HG03060 (cell line): ENCODE results near the gene HOXB13.

ENCODE experiments used
- ATAC-seq: cut with Tn5 transposase; IDR thresholded peaks from one replicate; pipeline ENCODE4 v1.9.1; 2021; ENCODE audit warnings: low read depth, moderate number of reproducible peaks; ENCODE audit not compliant: unreplicated experiment

HOXB13 gene

DNA sequence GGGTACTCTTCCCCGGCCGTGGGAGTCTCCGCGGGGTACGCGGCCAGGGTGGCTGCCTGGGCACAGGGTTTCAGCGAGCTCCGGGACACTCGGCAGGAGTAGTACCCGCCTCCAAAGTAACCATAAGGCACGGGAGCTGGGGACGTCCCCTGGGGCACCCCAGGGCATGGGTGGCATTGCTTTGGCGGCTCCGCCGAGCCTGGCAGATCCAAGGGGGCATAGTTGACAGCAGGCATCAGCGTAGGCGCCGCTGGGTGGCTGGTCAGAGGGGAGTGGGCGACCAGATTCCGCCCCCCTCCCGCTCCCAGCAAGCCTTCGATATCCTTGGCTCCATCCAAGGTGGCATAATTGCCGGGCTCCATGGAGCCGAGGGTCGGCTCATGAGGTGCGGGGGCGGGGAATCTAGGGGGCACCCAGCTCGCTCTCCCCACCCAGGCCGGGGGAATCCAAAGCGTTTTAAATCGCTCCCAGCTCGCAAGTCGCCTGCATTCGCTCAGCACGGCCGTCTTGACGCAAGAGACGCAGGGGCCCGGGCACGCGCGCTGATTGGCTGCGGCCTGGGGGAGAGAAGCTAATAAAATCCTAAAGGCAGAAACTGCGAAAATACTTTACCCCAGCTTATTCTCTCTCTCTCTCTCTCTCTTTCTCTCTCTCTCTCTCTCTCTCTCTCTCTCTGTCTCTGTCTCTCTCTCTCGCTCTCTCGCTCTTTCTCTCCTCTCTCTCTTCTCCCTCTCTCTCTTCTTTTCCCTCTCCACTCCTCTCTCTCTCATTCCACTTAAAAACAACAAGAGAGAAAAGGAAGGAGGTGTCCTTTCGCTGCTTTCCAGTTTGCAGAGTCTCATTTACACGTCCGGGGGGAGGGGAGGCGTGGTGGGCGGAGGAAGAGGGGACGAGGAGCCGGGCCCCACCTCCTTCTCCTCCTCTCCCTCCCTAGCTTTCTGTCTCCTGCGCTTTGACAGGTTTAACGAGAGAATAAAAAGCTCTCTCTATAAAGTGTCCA lies at the start of gene HOXB13:
Gene HOXB13, minus strand, starts transcription at position 519 of the 1,000 bp plus-strand sequence. Its CDS starts 157 bp downstream, at position 362.
- ATAC-seq, result no peak

DNA sequence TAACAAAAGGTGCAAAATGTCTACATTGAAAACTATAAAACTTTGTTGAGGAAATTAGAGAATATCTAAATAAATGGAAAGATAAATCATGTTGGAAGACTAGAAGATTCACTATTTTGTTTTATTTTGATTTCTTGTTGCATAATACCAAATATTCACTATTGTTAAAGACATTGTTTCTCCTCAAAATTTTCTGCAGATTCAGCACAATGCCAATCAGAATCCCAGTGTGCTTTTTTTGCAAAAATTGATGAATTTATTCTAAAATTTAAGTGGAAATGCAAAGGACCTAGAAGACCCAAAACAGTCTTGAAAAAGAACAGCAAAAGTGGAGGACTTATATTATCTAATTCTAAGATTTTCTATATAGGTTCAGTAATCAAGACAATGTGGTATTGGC lies 48.1 kb upstream of the HOXB13 start:
- ATAC-seq, result no peak

DNA sequence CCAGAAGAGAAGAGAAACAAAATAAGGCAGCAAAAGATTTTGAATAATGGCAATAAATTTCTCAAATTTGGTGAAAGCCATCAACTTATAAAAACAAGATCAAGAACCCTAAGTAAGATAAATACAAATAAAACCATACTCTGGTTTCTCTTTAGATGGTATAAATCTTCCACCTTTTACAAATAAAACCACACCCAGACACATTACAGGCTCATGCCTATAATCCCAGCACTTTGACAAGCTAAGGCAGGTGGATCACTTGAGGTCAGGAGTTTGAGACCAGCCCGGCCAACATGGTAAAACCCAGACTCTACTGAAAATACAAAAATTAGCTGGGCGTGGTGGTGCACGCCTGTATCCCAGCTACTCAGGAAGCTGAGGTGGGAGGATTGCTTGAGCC lies 44.7 kb upstream of the HOXB13 start:
- ATAC-seq, result no peak

DNA sequence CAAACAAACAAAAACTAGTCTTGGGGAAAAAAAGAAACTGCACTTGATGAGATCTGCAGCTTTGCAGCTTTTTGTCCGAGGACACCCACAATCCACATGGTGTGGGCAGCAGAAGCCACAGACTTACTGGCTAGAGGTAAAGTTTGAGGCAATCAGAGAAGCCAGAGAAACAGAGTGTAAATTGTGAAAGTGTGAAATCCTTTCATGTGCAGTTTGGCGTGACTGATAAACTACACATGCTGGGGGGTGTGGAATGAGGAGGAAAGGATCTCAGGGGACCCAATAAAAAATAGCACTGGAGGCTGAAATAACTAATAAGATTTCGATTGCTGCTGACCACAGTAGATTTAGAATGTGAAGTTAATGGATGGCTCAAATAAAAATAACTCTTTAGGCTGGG lies 42.4 kb upstream of the HOXB13 start:
- ATAC-seq, result no peak

DNA sequence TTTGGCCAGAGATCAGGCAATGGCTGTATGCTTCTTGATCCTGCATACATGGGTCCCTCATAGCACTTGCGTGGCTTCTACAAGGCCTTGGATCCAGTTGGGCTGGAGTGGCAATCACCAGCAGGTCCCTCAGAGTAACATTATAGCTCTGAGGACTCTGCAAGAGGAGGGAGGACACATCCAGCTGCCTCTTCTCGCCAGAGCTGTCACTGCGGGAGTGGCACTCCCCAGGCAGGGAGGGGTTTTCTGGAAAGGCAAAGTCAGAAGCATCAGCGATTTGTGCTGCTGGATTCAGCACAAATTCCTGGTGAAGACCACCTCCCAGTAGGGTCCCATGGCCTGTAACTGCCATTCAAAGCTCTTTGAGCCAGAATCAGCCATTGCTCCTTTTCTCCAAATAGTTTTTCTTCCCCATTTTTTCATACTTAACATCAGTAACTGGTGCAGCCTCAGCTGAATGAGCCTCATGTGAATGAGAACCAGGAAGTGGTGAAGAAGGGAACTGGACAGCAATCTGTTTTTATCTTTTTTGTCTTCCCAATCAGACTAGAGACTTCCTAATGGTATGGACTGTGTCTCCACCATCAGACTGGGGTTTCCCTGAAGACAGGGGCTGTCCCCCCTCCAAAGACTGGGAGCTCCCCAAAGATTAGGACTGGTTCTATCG lies 40.6 kb upstream of the HOXB13 start:
- ATAC-seq, result no peak

DNA sequence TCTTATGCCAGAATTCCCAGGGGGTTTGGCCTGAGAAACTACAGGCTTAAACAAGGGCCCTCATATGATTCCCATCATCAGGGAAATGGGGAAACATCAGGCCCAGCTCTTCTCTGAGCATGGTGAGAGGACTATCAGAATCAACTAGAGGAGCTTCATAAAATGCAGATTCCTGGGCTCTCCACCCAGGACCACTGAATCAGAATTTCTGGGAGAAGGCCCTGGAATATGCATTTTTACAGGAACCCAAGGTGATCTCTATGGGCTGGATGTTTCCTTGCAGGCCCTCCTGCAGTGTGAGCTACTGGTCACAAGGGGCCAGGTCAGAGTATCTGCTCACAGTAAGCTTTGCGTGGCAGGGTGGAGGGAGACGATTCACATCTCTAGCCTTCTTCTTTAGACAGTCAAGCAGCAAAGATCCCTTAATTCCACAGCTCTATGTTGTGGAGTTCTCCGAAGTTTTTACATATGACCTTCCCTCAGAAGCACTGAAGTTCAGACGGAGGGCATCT lies 38.8 kb upstream of the HOXB13 start:
- no peak for ATAC-seq

DNA sequence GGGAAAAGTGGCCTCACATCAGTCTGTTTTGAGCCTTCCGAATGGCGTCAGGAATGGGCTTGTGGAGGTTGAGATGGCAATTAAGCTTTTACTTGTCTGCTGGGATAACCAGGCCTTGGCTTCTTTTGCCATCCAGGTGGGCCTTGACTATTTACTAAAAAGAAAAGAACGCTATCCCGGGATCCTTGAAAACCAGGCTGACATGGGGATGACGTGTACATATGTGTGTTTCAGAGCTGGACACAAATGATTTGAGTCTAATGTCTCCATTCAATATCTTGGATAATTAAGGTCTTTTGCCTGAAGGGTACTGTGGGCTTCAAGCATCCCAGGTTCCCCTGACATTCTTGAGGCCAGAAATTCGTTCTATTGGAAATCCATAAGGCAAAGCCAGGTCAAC lies 32.6 kb upstream of the HOXB13 start:
- no peak for ATAC-seq

DNA sequence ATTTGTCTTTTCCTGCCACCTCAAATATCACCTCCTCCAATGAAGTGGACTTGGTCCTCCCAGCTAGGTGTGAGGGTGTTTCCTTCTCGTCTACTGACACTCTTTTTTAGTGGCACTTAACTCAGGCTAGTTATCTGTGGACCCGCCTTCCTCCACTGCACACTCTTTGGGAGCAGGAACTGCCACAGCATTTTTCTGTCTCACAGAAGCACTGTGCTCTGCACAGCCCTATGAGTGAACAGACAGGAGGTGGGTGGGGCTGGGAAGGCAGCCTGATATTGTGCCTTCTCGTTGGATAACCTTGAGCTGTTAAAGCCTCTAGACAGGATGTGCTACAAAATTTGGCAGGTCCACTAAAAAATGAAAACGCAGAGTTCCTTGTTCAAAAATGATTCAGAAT lies 31.9 kb upstream of the HOXB13 start:
- ATAC-seq, result no peak

DNA sequence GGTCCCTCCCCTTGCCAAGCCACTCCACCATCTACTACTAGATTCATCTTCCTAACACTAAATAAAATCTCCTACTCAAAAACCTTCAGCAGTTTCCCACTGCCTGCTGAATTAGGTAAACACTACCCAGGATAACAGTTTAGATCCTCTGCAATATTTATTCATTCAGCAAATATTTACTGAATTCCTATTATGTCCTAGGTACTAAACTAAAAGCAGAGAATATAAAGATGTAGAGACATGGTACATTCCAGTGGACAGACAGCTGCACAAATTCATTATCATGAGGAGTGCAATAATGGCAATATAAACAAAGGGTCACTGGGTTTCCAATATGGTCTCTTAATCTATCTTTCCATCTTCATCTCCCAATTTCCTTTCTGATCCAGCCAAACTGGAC lies 30.7 kb upstream of the HOXB13 start:
- ATAC-seq, result no peak

DNA sequence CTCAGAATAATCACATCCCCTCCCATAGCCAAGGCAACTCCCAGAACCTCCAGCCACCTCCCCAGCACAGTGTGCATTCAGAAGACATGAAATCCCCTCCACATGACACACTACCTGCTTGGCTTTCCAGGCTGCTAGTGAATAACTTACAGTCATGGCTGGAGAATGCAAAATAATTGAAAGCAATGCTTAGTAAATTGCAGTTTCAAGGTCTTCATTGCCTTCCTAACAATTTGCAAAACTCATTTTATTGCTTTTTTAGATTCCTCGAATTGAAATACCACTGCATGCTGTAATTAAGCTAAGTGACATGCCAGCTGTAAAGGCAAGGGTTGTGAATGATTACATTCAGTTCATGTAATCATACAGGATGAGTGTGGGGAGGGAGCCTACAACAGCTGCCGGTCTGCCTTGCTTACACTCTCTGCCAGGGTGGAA lies 29.0 kb upstream of the HOXB13 start:
- no peak for ATAC-seq

DNA sequence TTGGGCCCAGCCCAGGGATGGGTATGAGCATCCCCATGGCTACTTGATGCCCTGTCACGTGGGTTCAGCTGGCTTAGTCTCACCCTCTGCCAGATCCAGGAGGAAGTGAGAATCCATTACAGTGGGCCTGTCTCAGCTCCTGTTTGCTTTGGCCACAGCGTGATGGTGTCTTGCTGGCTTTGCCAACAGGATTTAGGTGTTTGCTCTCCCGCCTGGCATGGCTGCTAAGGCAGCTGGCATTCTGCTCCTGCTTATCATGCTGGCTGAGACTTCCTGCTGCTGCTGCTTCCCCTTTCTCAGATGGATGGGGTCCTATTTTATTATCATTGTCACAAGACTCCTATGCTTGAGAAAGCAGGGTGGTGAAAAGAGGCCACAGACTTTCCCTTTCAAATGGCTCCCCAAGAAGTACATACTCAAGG lies 28.3 kb upstream of the HOXB13 start:
- no peak for ATAC-seq

DNA sequence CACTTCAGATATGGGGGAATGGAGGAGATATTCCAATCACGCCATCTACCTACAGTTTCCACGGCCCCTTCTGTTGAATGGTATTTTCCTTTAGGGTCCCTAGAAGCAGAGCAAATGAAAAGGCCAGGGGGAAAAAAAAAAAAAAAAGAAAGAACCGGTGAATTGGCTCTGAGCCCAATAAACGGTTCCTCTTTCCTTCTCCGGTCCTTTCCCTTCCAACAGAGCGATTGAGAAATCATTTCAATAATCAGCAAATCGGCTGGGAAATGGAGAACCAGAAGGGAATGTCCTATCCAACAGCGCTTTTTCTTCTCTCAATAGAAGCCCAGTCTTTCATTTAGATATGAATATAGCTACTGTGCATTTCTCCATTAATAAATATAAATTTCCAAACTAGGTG lies 26.8 kb upstream of the HOXB13 start:
- no peak for ATAC-seq

DNA sequence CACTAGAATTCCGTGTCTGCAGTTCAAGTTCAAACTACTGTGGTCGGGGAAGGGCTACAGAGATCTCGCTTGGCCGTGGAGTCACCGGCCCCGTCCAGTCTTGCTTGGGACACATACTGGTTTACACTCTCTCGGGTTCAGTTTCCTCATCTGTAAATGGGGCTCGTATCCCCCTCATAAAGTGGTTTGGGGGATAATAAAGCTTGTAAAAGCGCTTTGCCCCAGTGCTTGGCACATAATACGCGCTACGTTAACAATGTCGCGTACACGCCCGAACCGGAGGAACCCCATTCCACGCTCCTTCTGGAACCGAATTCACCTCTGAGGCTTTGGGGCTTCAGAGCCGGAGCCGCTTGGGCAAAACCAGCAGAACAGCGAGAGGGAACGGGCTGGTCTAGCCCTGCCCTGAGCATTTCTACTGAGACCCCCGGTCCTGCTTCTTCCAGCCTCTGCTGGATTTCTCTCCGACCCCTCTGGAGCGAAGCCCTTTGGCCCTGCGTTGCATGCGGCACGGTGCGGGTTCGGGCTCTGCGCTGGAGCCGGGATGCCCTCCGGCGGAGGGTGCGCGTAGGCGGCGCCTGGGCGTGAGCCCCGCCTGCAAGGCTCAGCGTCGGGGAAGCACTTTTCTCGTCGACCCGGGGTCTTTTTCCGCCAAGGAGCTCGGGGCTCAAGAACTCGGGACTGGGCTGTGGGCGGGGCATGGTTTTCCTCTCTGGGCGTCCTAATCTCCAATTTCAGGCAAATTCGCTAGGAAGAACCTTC lies 26.1 kb upstream of the HOXB13 start:
- ATAC-seq, result no peak

DNA sequence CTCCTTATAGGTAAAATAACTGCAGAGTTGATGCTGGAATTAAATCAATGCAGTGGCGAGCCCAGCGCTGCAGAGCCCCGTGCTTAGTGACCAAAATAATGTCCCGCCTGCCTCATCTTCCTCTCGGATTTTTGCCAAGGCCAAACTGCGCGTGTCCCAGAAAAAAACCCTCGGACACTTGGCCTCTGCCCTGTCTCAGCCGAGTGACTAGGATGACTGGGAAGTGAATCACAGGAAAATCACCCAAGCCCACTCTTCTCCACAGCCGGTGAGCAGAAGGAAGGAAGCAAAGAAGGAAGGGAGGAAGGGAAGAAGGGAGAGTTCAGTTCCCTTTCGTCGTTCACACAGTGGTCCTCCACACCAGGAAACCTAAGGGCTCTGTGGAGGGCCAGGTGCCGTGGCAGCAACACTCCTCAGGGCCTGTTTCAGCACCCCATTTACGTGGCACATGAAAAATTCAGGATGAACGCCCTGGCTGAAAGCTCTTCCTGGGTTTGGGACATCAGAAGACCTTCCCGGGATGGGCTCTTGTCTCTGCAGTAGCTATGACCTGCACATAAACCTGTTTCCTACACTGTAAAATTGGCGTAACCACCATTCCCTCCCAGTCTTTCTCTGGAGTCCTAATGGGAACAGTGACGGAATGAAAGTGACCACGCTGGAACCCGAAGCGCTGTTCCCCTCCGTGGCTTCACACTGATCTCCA lies 25.4 kb upstream of the HOXB13 start:
- ATAC-seq, result no peak

DNA sequence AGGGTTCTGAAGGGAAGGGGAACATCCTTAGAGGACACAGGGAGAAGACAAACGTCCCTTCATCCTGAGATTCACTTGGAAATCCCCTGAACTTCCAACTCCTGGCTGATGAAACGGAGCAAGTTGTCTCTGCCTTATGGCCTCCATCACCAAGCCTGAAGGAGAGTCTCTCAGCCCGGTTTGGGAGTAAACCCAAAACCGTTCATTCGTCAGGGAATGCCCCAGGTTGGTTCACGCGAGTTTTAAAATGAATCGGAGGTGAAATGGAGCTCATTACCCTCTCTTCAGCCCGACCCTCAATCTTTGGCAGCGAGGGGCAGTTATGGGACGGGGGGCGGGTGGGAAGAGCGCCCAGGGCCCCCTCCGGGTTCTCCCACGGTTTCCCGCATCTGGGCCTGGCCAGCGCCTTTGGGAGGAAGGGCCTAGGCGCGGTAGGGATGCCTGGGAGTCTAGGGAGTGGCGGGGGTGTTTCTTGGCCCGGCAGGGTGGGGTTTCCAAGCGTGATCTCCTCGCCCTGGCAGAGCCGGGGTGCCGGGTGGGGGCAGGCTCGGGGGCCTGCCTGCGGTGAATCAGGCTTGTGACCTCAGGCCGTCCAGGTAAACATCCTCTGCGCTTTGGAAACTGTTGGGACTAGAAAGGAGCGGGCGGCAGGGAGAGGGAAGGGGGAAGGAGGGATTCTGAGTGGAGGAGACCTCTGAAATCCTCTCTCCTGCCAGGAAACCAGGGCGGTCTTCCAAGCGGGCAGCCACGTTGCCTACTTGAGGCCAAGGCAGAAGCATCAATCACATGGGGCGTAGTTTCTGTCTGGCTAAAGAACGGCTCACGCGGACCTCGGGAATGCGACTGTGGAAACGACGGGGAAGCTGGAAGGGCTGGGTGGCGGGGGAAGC lies 24.1 kb upstream of the HOXB13 start:
- no peak for ATAC-seq

DNA sequence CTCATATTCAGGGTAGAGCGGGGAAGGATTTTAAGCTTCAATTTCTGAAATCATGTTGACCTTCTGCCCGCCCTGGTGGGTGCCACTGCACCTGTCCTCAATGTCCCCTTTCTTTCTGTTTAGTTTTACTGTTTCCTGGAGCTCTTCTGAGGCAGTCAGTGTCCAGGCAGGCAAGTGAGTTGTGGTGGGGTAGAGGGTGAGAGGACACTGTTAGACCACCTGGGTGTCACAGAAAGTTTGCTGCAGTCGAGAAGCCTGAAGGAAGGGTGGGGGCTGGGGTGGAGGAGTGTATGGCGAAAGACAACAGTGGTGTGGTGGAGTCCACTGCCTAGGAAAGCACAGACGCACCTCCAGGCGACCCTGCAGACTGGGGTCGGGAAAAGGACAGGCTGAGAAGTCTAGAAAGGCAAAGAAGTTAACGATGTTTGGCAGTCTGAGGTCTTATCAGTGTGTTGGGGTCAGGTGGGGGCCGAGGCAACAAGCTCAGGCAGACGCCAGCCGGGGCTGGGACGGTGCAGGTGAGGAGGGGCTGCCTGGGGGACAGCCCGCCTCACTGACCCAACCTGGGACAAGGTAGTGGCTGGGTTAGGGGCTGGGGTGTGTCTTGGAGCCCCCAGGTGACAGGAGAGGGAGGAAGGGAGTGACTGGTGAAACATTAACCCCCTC lies 23.3 kb upstream of the HOXB13 start:
- no peak for ATAC-seq

DNA sequence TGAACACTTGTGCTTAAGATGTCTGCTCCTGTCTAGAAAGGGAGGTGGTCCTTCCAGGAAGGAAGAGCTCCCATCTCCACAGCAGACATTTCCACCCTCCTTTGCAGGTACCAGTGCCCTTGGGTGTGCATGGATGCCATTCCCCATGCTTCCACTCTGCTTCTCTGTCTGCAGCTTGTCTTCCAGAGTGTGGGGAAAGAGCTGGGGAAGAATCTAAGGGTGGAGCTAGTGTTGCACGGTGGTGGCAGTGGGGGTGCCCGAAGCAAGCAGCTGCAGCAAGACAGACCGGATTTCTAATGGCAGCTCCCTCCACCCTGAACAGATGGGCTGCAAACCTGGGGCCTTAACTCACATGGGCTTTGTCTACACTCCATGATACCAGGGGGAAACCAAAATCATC lies 22.6 kb upstream of the HOXB13 start:
- ATAC-seq, result no peak
